Large intestine (tissue), 3 donors: ENCODE measurements around the gene A4GALT. TPM values are rescaled to one million over a fixed set of nuclear protein-coding genes. Genes with fewer than 3 reads are reported as not detected.
"Not testable (repeated sequence)": the region's sequence is repeated elsewhere in the genome, so short reads cannot be mapped to it uniquely, and the experiment has no call there.

Experiments
- DNase-seq, 2 donors: peaks; one replicate each; pipeline versions ENCODE4 v3.0.0 to v3.0.0-alpha.2; 2013
- H3K27ac ChIP-seq: one replicate; pipeline ENCODE4 v1.5.1; 2013; ENCODE audit warnings: low read length
- H3K27me3 ChIP-seq: 2 replicates; pipeline ENCODE4 v1.6.1; 2013; ENCODE audit warnings: low read length; ENCODE audit not compliant: control insufficient read depth, insufficient read depth
- H3K36me3 ChIP-seq: 2 replicates; pipeline ENCODE4 v1.6.1; 2013; ENCODE audit warnings: low read length; ENCODE audit not compliant: control insufficient read depth, insufficient read depth
- H3K4me1 ChIP-seq: one replicate; pipeline ENCODE4 v1.6.1; 2013; ENCODE audit warnings: low read length; ENCODE audit not compliant: control insufficient read depth, insufficient read depth
- H3K4me3 ChIP-seq: one replicate; pipeline ENCODE4 v1.5.1; 2013; ENCODE audit warnings: low read length
- H3K9me3 ChIP-seq: one replicate; pipeline ENCODE4 v1.6.1; 2013; ENCODE audit warnings: mild to moderate bottlenecking, low read depth, low read length, moderate library complexity; ENCODE audit not compliant: control insufficient read depth
- WGBS: methylation state at CpG from one replicate; pipeline ENCODE4 v1.1.5; 2013; ENCODE audit warnings: low lambda C conversion rate; ENCODE audit not compliant: insufficient coverage; 5-methylcytosine and 5-hydroxymethylcytosine counted together
- polyA plus RNA-seq: library from polyadenylated mRNA; unstranded; fragments of 120-200 nt; gene quantifications from one replicate; pipeline ENCODE4 v1.2.1, GENCODE V29; 2013

The A4GALT gene
- polyA plus RNA-seq, 1 donor: 5.5 TPM

GRCh38 chr22:42742940-42743339, 22.3 kb upstream of the A4GALT start:
- no peak for DNase-seq
- no peaks in the 10 kb centered on the region for H3K9me3 ChIP-seq
- H3K27me3 ChIP-seq: no peaks in the 10 kb centered on the region
- no peak overlapping the region for H3K4me3 ChIP-seq
- no peaks in the 10 kb centered on the region for H3K36me3 ChIP-seq
- no peaks in the 10 kb centered on the region for H3K4me1 ChIP-seq
- whole genome bisulfite sequencing: no CpG with 5 or more reads among the region's 8 CpGs
- H3K27ac ChIP-seq: no peak overlapping the region

GRCh38 chr22:42740320-42740719, 19.6 kb upstream of the A4GALT start:
- H3K4me3 ChIP-seq, DNase-seq, H3K36me3 ChIP-seq, H3K9me3 ChIP-seq, H3K4me1 ChIP-seq, H3K27me3 ChIP-seq, H3K27ac ChIP-seq: not testable (repeated sequence)
- WGBS: no CpG with 5 or more reads among the region's 5 CpGs

- Histone ChIP-seq H3K9me3 (no peaks in the 10 kb centered on the region), H3K4me1 (no peaks in the 10 kb centered on the region), H3K27ac (no peak overlapping the region), H3K36me3 (no peaks in the 10 kb centered on the region), H3K27me3 (no peaks in the 10 kb centered on the region), H3K4me3 (no peak overlapping the region)
- DNase-seq: no peak
- no CpG with 5 or more reads among the region's 6 CpGs for WGBS
Observed at GRCh38 chr22:42734406-42734805, 13.7 kb upstream of the A4GALT start.

- H3K4me3 ChIP-seq, H3K4me1 ChIP-seq, DNase-seq, H3K36me3 ChIP-seq, H3K27ac ChIP-seq, H3K27me3 ChIP-seq, H3K9me3 ChIP-seq: not testable (repeated sequence)
- no CpG with 5 or more reads among the region's 3 CpGs for WGBS
Observed at GRCh38 chr22:42733394-42733793, 12.7 kb upstream of the A4GALT start.

GRCh38 chr22:42732081-42732480, 11.4 kb upstream of the A4GALT start:
- Histone ChIP-seq H3K27me3 (no peaks in the 10 kb centered on the region), H3K36me3 (no peaks in the 10 kb centered on the region), H3K4me3 (no peak overlapping the region), H3K9me3 (no peaks in the 10 kb centered on the region), H3K27ac (no peak overlapping the region), H3K4me1 (no peaks in the 10 kb centered on the region)
- WGBS: no CpG with 5 or more reads among the region's 6 CpGs
- no peak for DNase-seq

- no peaks in the 10 kb centered on the region for H3K9me3 ChIP-seq
- no peak overlapping the region for H3K4me3 ChIP-seq
- no peak for DNase-seq
- WGBS: no CpG with 5 or more reads among the region's 6 CpGs
- peaks cover 23% of the 10 kb centered on the region for H3K27me3 ChIP-seq
- no peak overlapping the region for H3K27ac ChIP-seq
- no peaks in the 10 kb centered on the region for H3K36me3 ChIP-seq
- no peaks in the 10 kb centered on the region for H3K4me1 ChIP-seq
Observed at GRCh38 chr22:42726811-42727210, 6.1 kb upstream of the A4GALT start.

GRCh38 chr22:42725606-42726355, 5.1 kb upstream of the A4GALT start:
- no peaks in the 10 kb centered on the region for H3K9me3 ChIP-seq
- H3K36me3 ChIP-seq: no peaks in the 10 kb centered on the region
- no peak overlapping the region for H3K4me3 ChIP-seq
- H3K27ac ChIP-seq: no peak overlapping the region
- WGBS: no CpG with 5 or more reads among the region's 6 CpGs
- DNase-seq: no peak
- peaks cover 33% of the 10 kb centered on the region for H3K27me3 ChIP-seq
- peaks cover 2% of the 10 kb centered on the region for H3K4me1 ChIP-seq

- no CpG with 5 or more reads among the region's 5 CpGs for WGBS
- Histone ChIP-seq H3K27me3 (peaks cover 46% of the 10 kb centered on the region), H3K4me1 (peaks cover 2% of the 10 kb centered on the region), H3K9me3 (no peaks in the 10 kb centered on the region), H3K4me3 (no peak overlapping the region), H3K36me3 (no peaks in the 10 kb centered on the region), H3K27ac (no peak overlapping the region)
- DNase-seq: no peak
Observed at GRCh38 chr22:42724062-42724461, 3.4 kb upstream of the A4GALT start.

- Histone ChIP-seq H3K9me3 (no peaks in the 10 kb centered on the region), H3K36me3 (no peaks in the 10 kb centered on the region), H3K4me3 (peak overlapping the region; percentile 24), H3K27me3 (peaks cover 66% of the 10 kb centered on the region), H3K4me1 (peaks cover 2% of the 10 kb centered on the region), H3K27ac (no peak overlapping the region)
- no CpG with 5 or more reads among the region's 22 CpGs for WGBS
- no peak for DNase-seq
Observed at GRCh38 chr22:42721045-42721434, 370 bp upstream of the A4GALT start.

- 40% methylated on average over 2 of the region's 37 CpGs for WGBS
- H3K36me3 ChIP-seq: no peaks in the 10 kb centered on the region
- H3K4me1 ChIP-seq: peaks cover 2% of the 10 kb centered on the region
- peaks cover 62% of the 10 kb centered on the region for H3K27me3 ChIP-seq
- no peaks in the 10 kb centered on the region for H3K9me3 ChIP-seq
- H3K27ac ChIP-seq: no peak overlapping the region
- peak in 1 of 2 donors; percentile 22 for DNase-seq
- H3K4me3 ChIP-seq: peak overlapping the region; percentile 32
Observed at GRCh38 chr22:42719656-42720262, 911 bp downstream of the A4GALT start.

- H3K27me3 ChIP-seq: peaks cover 59% of the 10 kb centered on the region
- no peak overlapping the region for H3K27ac ChIP-seq
- no CpG with 5 or more reads among the region's 2 CpGs for WGBS
Observed at GRCh38 chr22:42719133-42719532, 1.5 kb downstream of the A4GALT start.

More at GRCh38 chr22:42719133-42719532, 1.5 kb downstream of the A4GALT start:
- peaks cover 2% of the 10 kb centered on the region for H3K4me1 ChIP-seq
- H3K4me3 ChIP-seq: no peak overlapping the region
- H3K36me3 ChIP-seq: no peaks in the 10 kb centered on the region
- H3K9me3 ChIP-seq: no peaks in the 10 kb centered on the region
- no peak for DNase-seq
